AG09319 (cell line): ENCODE measurements around the gene OXLD1.

Source experiments
- DNase-seq: peaks from one replicate; pipeline ENCODE4 v3.0.0-alpha.2; 2010; ENCODE audit warnings: low read depth; ENCODE audit errors: extremely low read depth
- TF ChIP-seq, protein P1 (sequence below): IDR thresholded peaks from 2 replicates; pipeline ENCODE4 v1.5.1; 2011; ENCODE audit warnings: low read depth, mild to moderate bottlenecking, inconsistent platforms, low read length, moderate library complexity

The OXLD1 gene

DNA sequence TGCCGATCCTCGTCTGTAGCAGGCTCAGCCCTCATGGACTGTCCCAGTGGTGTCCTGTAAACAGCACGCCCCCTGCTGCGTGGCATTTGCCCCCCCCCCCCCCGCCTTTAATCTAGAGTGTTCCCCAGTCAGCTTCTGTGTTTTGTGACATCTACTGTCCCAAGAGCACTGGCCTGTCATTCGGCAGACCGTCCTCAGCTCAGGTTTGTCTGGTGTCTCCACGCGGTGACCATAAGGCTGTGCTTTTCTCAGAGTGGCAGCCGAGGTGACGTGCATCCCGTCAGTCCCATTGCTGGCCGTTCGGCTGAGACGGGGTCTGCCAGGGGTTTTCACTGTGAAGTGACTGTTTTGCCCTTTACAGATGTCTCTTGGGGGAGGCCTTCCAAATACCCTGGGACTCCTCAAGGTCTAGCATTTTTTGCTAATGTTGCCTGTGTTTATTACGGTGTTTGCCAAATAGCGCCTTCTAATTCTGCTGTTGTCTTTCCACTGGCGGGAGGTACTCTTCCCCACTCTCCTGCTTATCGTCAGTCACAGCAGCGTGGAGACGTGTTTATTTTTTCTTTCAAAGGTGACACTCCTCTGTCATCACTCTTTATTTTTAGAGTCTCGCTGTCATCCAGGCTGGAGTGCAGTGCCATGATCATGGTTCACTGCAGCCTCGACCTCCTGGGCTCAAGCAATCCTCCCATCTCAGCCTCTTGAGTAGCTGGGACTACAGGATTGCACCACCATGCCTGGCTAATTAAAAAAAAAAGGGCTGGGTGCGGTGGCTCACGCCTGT is 31.0 kb upstream of the OXLD1 start:
- TF ChIP-seq, protein P1, sequence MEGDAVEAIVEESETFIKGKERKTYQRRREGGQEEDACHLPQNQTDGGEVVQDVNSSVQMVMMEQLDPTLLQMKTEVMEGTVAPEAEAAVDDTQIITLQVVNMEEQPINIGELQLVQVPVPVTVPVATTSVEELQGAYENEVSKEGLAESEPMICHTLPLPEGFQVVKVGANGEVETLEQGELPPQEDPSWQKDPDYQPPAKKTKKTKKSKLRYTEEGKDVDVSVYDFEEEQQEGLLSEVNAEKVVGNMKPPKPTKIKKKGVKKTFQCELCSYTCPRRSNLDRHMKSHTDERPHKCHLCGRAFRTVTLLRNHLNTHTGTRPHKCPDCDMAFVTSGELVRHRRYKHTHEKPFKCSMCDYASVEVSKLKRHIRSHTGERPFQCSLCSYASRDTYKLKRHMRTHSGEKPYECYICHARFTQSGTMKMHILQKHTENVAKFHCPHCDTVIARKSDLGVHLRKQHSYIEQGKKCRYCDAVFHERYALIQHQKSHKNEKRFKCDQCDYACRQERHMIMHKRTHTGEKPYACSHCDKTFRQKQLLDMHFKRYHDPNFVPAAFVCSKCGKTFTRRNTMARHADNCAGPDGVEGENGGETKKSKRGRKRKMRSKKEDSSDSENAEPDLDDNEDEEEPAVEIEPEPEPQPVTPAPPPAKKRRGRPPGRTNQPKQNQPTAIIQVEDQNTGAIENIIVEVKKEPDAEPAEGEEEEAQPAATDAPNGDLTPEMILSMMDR = no peak
- DNase-seq = no peak

DNA sequence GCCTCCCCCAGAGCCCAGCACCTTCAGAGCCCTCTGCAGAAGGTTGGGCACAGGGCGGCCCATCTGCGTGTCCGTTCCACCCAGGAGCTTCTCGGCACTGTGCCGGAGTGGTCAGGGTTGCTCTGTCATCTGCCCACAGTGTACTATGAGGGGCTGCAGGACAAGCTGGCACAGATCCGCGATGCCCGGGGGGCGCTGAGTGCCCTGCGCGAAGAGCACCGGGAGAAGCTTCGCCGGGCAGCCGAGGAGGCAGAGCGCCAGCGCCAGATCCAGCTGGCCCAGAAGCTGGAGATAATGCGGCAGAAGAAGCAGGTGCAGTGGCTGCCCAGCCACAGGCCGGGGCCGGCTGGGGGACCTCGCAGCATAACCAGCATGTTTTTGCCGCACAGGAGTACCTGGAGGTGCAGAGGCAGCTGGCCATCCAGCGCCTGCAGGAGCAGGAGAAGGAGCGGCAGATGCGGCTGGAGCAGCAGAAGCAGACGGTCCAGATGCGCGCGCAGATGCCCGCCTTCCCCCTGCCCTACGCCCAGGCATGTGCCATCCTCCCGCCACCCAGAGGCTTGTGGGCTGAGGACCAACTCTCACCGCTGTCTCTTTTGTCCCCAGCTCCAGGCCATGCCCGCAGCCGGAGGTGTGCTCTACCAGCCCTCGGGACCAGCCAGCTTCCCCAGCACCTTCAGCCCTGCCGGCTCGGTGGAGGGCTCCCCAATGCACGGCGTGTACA is 30.0 kb upstream of the OXLD1 start:
- DNase-seq = no peak
- TF ChIP-seq, protein P1 = no peak

DNA sequence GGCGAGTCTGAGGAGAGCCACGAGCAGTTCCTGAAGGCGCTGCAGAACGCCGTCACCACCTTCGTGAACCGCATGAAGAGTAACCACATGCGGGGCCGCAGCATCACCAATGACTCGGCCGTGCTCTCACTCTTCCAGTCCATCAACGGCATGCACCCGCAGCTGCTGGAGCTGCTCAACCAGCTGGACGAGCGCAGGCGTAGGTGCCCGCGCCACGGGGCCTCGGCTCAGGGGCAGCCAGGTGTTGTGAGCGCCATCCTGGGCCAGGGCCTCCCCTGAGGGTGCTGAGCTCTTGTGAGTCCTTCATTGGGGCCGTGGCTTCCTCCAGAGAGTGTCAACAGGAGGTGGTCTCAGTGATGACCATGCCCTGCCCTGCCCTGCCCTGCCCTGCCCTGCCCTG is 29.4 kb upstream of the OXLD1 start:
- DNase-seq = no peak
- TF ChIP-seq, protein P1 = no peak

DNA sequence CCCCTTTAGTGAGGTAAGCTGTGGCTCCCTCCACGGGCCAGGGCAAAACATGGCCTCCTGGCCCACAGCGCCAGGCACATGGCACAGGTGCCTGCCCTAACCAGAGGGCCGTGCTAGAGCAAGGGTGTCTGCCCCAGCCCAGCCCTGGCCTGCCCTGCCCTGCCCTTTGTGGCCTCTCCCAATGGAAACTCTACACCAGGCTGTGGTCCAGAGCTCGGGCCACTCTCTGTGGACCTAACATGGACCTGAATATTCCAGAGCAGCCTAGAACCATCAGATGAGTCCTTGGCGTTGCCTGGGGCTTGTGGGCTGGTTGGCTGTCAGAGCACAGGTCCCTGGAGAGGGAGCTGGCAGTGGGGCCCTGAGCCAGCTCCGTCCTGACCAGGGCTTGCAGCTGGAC is 28.8 kb upstream of the OXLD1 start:
- no peak for DNase-seq
- TF ChIP-seq, protein P1 = no peak

DNA sequence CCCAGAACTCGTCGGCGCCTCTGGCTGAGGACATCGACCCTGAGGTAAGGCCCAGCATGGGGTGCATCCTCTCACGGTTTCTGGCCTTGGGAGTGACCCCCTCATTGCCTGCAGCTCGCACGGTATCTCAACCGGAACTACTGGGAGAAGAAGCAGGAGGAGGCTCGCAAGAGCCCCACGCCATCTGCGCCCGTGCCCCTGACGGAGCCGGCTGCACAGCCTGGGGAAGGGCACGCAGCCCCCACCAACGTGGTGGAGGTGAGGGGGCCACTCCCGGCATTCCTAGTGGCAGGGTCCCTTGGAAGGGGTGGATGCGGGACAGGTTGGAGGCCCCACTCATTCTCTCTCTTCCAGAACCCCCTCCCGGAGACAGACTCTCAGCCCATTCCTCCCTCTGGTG is 28.4 kb upstream of the OXLD1 start:
- TF ChIP-seq, protein P1 = no peak
- DNase-seq = no peak

DNA sequence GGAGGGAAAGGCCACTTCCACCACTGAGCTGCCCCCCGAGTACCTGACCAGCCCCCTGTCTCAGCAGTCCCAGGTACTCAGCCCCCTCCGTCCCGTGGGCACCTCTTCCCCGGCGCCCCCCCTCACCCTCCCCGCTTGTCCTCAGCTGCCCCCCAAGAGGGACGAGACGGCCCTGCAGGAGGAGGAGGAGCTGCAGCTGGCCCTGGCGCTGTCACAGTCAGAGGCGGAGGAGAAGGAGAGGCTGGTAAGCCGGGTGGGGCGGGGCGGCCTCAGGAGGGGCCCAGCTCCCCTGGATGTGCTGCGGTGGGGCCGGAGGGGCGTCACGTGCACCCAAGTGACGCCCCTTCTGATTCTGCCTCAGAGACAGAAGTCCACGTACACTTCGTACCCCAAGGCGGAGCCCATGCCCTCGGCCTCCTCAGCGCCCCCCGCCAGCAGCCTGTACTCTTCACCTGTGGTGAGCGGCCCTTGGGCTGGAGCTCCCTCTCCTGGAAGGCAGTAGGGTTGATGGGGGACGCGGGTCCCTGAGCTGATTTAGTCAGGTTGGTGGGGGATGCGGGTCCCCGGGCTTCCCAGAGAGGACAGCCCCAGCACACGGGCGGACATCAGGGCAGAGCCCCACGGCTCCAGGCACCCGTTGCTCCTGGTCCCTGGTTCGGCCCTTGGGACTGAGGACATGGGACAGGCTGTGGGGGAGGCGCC is 27.3 kb upstream of the OXLD1 start:
- TF ChIP-seq, protein P1 = no peak
- DNase-seq = no peak

DNA sequence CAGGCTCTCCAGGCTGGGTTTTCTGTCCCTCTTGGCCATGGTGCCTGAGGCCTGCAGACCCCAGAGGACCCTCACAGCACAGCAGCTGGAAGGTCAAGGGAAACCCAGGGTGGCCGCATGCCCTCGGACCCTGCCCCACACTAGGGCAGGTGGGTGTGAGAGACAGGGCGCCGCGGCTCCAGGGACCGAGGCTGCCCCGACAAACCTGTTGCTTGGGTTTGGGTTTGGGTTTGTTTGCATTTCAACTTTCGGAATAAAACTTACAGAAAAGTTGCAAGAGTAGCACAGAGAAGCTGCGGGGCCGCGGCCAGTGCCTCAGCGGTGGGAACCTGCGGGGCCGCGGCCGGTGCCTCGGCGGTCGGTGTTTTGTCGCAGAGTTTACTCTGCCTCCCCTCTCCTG is 25.2 kb upstream of the OXLD1 start:
- no peak for DNase-seq
- TF ChIP-seq, protein P1 = no peak
